ENCODE data around the gene APOO. TPM values are rescaled to one million over a fixed set of nuclear protein-coding genes. Genes with fewer than 3 reads are reported as not detected.

The APOO gene
- total RNA-seq, 1 donor from 2014 or later, result 18.6 TPM

DNA sequence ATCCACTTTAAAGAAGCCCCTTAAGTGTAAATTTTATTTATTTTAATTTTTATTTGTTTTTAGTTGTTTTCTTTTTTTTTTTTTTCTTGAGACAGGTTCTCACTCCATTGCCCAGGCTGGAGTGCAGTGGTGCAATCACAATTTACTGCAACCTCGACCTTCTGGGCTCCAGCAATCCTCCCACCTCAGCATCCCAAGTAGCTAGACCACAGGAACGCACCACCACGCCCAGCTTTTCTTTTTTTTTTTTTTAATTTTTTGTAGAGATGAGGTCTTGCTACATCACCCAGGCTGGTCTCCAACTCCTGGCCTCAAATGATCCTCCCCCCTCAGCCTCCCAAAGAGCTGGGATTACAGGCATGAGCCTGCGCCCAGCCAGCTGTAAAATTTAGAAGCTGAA is 118.8 kb downstream of the APOO start:
- DNase-seq (ENCODE audit: low read depth), result no peak
- no peak overlapping the region for H3K4me3 ChIP-seq (ENCODE audit: low read depth, low read length)
- TF ChIP-seq CTCF (conservative IDR thresholded peaks at IDR 0.05; ENCODE audit: low read depth, low read length), result no peak

- H3K4me3 ChIP-seq (ENCODE audit: low read depth, low read length), result no peak overlapping the region
- TF ChIP-seq CTCF (conservative IDR thresholded peaks at IDR 0.05; ENCODE audit: low read depth, low read length), result no peak
- no peak for DNase-seq (ENCODE audit: low read depth)
Measured at GRCh38 chrX:23788521-23788920, 119.2 kb downstream of the APOO start.

GRCh38 chrX:23787745-23788118 is 120.0 kb downstream of the APOO start:
- no peak for DNase-seq (ENCODE audit: low read depth)
- no peak for TF ChIP-seq CTCF (conservative IDR thresholded peaks at IDR 0.05; ENCODE audit: low read depth, low read length)
- no peak overlapping the region for H3K4me3 ChIP-seq (ENCODE audit: low read depth, low read length)

DNA sequence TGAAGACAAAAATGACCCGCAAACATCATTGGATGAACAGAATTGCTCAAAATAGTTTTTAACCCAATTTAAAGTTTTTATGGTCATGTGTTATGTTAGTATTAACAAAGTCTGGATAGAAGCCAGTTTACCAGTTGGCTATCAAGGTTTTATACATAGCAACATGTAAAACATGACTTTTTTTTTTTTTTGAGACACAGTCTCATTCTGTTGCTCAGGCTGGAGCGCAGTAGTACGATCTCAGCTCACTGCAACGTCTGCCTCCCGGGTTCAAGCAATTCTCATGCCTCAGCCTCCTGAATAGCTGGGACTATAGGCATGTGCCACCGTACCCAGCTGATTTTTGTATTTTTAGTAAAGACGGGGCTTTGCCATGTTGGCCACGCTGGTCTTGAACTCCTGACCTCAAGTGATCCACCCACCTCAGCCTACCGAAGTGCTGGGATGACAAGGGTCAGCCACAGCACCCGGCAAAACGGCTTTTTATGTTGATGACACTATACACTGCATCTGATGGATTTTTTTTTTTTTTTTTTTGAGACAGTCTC is 121.4 kb downstream of the APOO start:
- no peak for TF ChIP-seq CTCF (conservative IDR thresholded peaks at IDR 0.05; ENCODE audit: low read depth, low read length)
- no peak overlapping the region for H3K4me3 ChIP-seq (ENCODE audit: low read depth, low read length)
- DNase-seq (ENCODE audit: low read depth), result no peak

DNA sequence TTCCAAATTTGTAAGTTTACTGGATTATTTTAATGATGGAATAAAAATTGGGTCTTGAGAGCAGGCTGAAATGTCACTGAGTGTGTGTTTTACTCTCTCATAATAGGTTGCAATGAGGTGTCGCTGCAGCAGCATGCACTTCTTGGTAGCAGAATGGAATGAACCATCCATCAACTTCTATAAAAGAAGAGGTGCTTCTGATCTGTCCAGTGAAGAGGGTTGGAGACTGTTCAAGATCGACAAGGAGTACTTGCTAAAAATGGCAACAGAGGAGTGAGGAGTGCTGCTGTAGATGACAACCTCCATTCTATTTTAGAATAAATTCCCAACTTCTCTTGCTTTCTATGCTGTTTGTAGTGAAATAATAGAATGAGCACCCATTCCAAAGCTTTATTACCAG is 122.2 kb downstream of the APOO start:
- H3K4me3 ChIP-seq (ENCODE audit: low read depth, low read length), result peak overlapping the region; percentile 77
- DNase-seq (ENCODE audit: low read depth), result no peak
- no peak for TF ChIP-seq CTCF (conservative IDR thresholded peaks at IDR 0.05; ENCODE audit: low read depth, low read length)

DNA sequence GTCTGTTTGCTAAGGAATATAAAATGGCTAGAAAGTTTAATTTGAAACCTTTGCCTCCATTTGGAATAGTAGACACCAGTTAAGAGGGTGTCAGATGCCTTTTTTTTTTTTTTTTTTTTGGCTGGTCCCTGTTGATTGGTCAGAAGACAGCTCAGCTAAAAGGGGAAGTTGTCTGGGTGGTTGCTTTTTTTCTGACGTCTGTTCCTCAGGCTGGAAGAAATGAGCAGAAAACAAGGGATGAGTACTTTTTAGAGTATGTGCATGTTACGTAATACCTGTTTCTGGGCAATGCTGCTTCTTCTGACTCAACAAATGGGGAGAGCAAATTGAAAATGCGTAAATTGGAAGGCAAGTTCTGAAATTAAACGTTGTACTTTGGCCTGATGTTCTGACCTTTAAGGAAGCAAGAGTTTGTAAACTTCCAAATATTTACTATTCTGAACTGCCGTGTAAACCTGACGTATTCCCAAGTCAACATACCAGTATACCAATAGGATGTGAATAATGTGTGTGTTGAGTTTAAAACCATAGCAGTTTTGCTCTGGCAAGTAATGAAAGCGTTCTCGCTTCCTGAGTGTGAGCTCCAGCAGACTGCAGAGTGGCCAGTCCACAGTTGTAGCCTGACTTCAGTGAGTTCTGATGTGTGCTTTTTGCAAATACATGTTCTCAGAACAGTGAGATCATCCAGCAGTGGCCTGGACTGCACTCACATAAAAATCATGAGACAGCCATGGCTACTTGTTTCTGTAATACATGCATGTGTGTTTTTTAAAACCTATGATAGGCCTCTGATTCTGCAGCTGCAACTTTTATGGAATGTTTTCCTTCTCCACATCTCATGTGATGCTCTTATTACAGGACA is 123.0 kb downstream of the APOO start:
- TF ChIP-seq CTCF (conservative IDR thresholded peaks at IDR 0.05; ENCODE audit: low read depth, low read length), result no peak
- peak overlapping the region; percentile 77 for H3K4me3 ChIP-seq (ENCODE audit: low read depth, low read length)
- no peak for DNase-seq (ENCODE audit: low read depth)
